ENCODE data around the gene CADM1.

Gene CADM1

GRCh38 chr11:115221461-115222069 lies 282.6 kb downstream of the CADM1 start:
- H3K27ac ChIP-seq: peak overlapping the region; percentile 98
- peaks cover 95% of the 10 kb centered on the region for H3K4me1 ChIP-seq (ENCODE audit: low read depth, poor library complexity, severe bottlenecking)
- H3K4me3 ChIP-seq (IDR thresholded peaks at IDR 0.05; ENCODE audit: insufficient read depth, low read depth, low read length): no peak overlapping the region
- H3K9ac ChIP-seq: peak overlapping the region; percentile 78
- H3K79me2 ChIP-seq (ENCODE audit: insufficient read depth, low read depth): no peaks in the 10 kb centered on the region
- no peak overlapping the region for H2AFZ ChIP-seq (ENCODE audit: low read depth)
- no peaks in the 10 kb centered on the region for H4K20me1 ChIP-seq (ENCODE audit: insufficient read depth)
- H3K4me2 ChIP-seq: peak overlapping the region; percentile 91
- no peaks in the 10 kb centered on the region for H3K27me3 ChIP-seq (ENCODE audit: insufficient read depth, low read depth)
- H3K36me3 ChIP-seq (ENCODE audit: insufficient read depth): no peaks in the 10 kb centered on the region
- no peak for TF ChIP-seq CTCF (conservative IDR thresholded peaks at IDR 0.05; ENCODE audit: low read depth, low read length)

- Histone ChIP-seq H2AFZ (ENCODE audit: low read depth) (no peak overlapping the region), H3K4me2 (peak overlapping the region; percentile 91), H3K27ac (peak overlapping the region; percentile 98), H3K36me3 (ENCODE audit: insufficient read depth) (no peaks in the 10 kb centered on the region), H4K20me1 (ENCODE audit: insufficient read depth) (no peaks in the 10 kb centered on the region), H3K79me2 (ENCODE audit: insufficient read depth, low read depth) (no peaks in the 10 kb centered on the region), H3K27me3 (ENCODE audit: insufficient read depth, low read depth) (no peaks in the 10 kb centered on the region), H3K4me3 (IDR thresholded peaks at IDR 0.05; ENCODE audit: insufficient read depth, low read depth, low read length) (no peak overlapping the region), H3K4me1 (ENCODE audit: low read depth, poor library complexity, severe bottlenecking) (peaks cover 95% of the 10 kb centered on the region), H3K9ac (peak overlapping the region; percentile 78; the same call in 1 of the 2 replicates)
- no peak for TF ChIP-seq CTCF (conservative IDR thresholded peaks at IDR 0.05; ENCODE audit: low read depth, low read length)
These were observed 283.3 kb downstream of the CADM1 start for GRCh38 chr11:115220911-115221310.

GRCh38 chr11:115220423-115220822 lies 283.8 kb downstream of the CADM1 start:
- no peak overlapping the region for H2AFZ ChIP-seq (ENCODE audit: low read depth)
- H3K4me2 ChIP-seq: peak overlapping the region; percentile 91
- H3K36me3 ChIP-seq (ENCODE audit: insufficient read depth): no peaks in the 10 kb centered on the region
- H3K9ac ChIP-seq: peak overlapping the region; percentile 78; the same call in 1 of the 2 replicates
- no peaks in the 10 kb centered on the region for H3K79me2 ChIP-seq (ENCODE audit: insufficient read depth, low read depth)
- peak overlapping the region; percentile 98 for H3K27ac ChIP-seq
- no peak overlapping the region for H3K4me3 ChIP-seq (IDR thresholded peaks at IDR 0.05; ENCODE audit: insufficient read depth, low read depth, low read length)
- H3K27me3 ChIP-seq (ENCODE audit: insufficient read depth, low read depth): no peaks in the 10 kb centered on the region
- TF ChIP-seq CTCF (conservative IDR thresholded peaks at IDR 0.05; ENCODE audit: low read depth, low read length): no peak
- H4K20me1 ChIP-seq (ENCODE audit: insufficient read depth): no peaks in the 10 kb centered on the region
- H3K4me1 ChIP-seq (ENCODE audit: low read depth, poor library complexity, severe bottlenecking): peaks cover 95% of the 10 kb centered on the region

- Histone ChIP-seq H3K4me2 (peak overlapping the region; percentile 91), H4K20me1 (ENCODE audit: insufficient read depth) (no peaks in the 10 kb centered on the region), H3K4me3 (IDR thresholded peaks at IDR 0.05; ENCODE audit: insufficient read depth, low read depth, low read length) (no peak overlapping the region), H3K27ac (peak overlapping the region; percentile 98), H3K4me1 (ENCODE audit: low read depth, poor library complexity, severe bottlenecking) (peaks cover 90% of the 10 kb centered on the region), H3K27me3 (ENCODE audit: insufficient read depth, low read depth) (no peaks in the 10 kb centered on the region), H3K36me3 (ENCODE audit: insufficient read depth) (no peaks in the 10 kb centered on the region), H3K9ac (peak overlapping the region; percentile 46; the same call in 1 of the 2 replicates), H3K79me2 (ENCODE audit: insufficient read depth, low read depth) (no peaks in the 10 kb centered on the region), H2AFZ (ENCODE audit: low read depth) (peak overlapping the region; percentile 22)
- no peak for TF ChIP-seq CTCF (conservative IDR thresholded peaks at IDR 0.05; ENCODE audit: low read depth, low read length)
These were observed 284.8 kb downstream of the CADM1 start for GRCh38 chr11:115219376-115219775.
